ENCODE results near the gene TCF19.

GRCh38 chr6:31180500-31180899 lies 22.1 kb downstream of the TCF19 start:
- TF ChIP-seq CTCF (conservative IDR thresholded peaks at IDR 0.05; ENCODE audit: low read length): no peak
- TF ChIP-seq EZH2phosphoT487 (IDR thresholded peaks at IDR 0.05; ENCODE audit: borderline replicate concordance, low read depth, low read length): no peak

Data from OCI-LY7 (cell line).